ENCODE results near the gene HSPA12B. TPM values are rescaled to one million over a fixed set of nuclear protein-coding genes. Genes with fewer than 3 reads are reported as not detected.

Gene HSPA12B
- total and polyA plus RNA-seq, 2 of the 13 experiments (the other 11 are each of a cell fraction or from before 2014, with no cell fraction given) = 0.01 TPM; not detected in 1

DNA sequence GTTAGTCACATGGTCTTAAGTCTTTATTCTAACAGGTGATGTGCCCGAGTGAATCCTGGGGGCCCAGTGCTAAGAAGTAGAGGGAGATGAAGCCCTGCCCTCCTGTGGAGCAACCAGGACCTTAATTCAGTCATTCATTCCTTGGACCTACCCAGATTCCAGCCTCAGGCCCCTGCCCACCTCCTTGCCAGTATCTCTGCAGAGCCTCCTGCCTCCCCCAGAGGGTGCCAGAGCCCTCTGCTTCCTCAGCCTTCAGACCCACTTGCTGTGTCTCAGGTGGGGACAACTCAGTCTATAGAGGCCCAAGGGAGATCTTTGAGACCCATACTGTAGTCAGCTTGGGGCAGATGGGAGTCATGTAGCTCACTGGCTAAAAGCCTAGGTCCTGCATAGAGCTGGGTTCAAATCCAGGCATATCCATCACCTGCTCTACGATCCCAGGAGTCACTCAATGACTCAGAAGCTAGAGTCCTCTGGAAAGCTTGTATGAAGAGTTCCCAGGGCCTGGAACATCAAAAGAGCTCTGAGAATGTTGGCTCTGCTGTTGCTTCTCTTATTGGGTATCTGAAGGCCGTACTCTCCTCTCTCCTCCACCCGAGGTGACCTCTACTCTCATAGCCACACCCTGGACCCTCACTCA is 16.2 kb upstream of the HSPA12B start (continued):
- TF ChIP-seq, protein P1, sequence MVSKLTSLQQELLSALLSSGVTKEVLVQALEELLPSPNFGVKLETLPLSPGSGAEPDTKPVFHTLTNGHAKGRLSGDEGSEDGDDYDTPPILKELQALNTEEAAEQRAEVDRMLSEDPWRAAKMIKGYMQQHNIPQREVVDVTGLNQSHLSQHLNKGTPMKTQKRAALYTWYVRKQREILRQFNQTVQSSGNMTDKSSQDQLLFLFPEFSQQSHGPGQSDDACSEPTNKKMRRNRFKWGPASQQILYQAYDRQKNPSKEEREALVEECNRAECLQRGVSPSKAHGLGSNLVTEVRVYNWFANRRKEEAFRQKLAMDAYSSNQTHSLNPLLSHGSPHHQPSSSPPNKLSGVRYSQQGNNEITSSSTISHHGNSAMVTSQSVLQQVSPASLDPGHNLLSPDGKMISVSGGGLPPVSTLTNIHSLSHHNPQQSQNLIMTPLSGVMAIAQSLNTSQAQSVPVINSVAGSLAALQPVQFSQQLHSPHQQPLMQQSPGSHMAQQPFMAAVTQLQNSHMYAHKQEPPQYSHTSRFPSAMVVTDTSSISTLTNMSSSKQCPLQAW (CRISPR knock-in tag; IDR thresholded peaks at IDR 0.05) = peak; percentile 46; the same call in 1 of the 2 replicates
- TF ChIP-seq POLR2AphosphoS5 (IDR thresholded peaks at IDR 0.05; ENCODE audit: low read depth, low read length) = no peak
- no peak for TF ChIP-seq JUN (CRISPR knock-in tag; IDR thresholded peaks at IDR 0.05)
- TF ChIP-seq ZNF264 (CRISPR knock-in tag; IDR thresholded peaks at IDR 0.05) = no peak
- TF ChIP-seq MAX (IDR thresholded peaks at IDR 0.05) = no peak
- TF ChIP-seq, protein P2, sequence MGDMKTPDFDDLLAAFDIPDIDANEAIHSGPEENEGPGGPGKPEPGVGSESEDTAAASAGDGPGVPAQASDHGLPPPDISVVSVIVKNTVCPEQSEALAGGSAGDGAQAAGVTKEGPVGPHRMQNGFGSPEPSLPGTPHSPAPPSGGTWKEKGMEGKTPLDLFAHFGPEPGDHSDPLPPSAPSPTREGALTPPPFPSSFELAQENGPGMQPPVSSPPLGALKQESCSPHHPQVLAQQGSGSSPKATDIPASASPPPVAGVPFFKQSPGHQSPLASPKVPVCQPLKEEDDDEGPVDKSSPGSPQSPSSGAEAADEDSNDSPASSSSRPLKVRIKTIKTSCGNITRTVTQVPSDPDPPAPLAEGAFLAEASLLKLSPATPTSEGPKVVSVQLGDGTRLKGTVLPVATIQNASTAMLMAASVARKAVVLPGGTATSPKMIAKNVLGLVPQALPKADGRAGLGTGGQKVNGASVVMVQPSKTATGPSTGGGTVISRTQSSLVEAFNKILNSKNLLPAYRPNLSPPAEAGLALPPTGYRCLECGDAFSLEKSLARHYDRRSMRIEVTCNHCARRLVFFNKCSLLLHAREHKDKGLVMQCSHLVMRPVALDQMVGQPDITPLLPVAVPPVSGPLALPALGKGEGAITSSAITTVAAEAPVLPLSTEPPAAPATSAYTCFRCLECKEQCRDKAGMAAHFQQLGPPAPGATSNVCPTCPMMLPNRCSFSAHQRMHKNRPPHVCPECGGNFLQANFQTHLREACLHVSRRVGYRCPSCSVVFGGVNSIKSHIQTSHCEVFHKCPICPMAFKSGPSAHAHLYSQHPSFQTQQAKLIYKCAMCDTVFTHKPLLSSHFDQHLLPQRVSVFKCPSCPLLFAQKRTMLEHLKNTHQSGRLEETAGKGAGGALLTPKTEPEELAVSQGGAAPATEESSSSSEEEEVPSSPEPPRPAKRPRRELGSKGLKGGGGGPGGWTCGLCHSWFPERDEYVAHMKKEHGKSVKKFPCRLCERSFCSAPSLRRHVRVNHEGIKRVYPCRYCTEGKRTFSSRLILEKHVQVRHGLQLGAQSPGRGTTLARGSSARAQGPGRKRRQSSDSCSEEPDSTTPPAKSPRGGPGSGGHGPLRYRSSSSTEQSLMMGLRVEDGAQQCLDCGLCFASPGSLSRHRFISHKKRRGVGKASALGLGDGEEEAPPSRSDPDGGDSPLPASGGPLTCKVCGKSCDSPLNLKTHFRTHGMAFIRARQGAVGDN (CRISPR knock-in tag; IDR thresholded peaks at IDR 0.05) = no peak
- no peak for TF ChIP-seq SRSF9 (IDR thresholded peaks at IDR 0.05; ENCODE audit: borderline replicate concordance, insufficient read depth, low read depth, low read length, poor library complexity, severe bottlenecking)
- TF ChIP-seq ZNF382 (CRISPR knock-in tag; IDR thresholded peaks at IDR 0.05; ENCODE audit: borderline replicate concordance) = no peak
- TF ChIP-seq BORCS8-MEF2B (CRISPR knock-in tag; IDR thresholded peaks at IDR 0.05) = 0 out of 2 replicates have a peak, but pooled peaks have one; percentile 52
- no peak for TF ChIP-seq ZNF44 (CRISPR knock-in tag; IDR thresholded peaks at IDR 0.05)
- TF ChIP-seq ZFP36L1 (CRISPR knock-in tag; IDR thresholded peaks at IDR 0.05) = no peak
- no peak for TF ChIP-seq FOSL1 (CRISPR knock-in tag; IDR thresholded peaks at IDR 0.05; ENCODE audit: borderline replicate concordance)
- no peak for TF ChIP-seq ZNF737 (CRISPR knock-in tag; IDR thresholded peaks at IDR 0.05; ENCODE audit: borderline replicate concordance)
- peak; percentile 73; the same call in 1 of the 2 replicates for TF ChIP-seq ZNF225 (CRISPR knock-in tag; IDR thresholded peaks at IDR 0.05)
- no peak for TF ChIP-seq PLRG1 (conservative IDR thresholded peaks at IDR 0.05)
- TF ChIP-seq RFX1 (IDR thresholded peaks at IDR 0.05) = no peak
- TF ChIP-seq, protein P3, sequence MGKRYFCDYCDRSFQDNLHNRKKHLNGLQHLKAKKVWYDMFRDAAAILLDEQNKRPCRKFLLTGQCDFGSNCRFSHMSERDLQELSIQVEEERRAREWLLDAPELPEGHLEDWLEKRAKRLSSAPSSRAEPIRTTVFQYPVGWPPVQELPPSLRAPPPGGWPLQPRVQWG (CRISPR knock-in tag; IDR thresholded peaks at IDR 0.05; ENCODE audit: borderline replicate concordance, low read depth) = no peak
- TF ChIP-seq SUZ12 (IDR thresholded peaks at IDR 0.05; ENCODE audit: low read depth, low read length) = no peak
- 0 out of 2 replicates have a peak, but pooled peaks have one; percentile 14 for TF ChIP-seq GATAD2A (CRISPR knock-in tag; IDR thresholded peaks at IDR 0.05)
- no peak for TF ChIP-seq TGIF2 (CRISPR knock-in tag; IDR thresholded peaks at IDR 0.05)
- no peak for TF ChIP-seq ZMAT3 (CRISPR knock-in tag; conservative IDR thresholded peaks at IDR 0.05)
- no peak for TF ChIP-seq MTA1 (CRISPR knock-in tag; IDR thresholded peaks at IDR 0.05; ENCODE audit: borderline replicate concordance)
- TF ChIP-seq NPAS2 (CRISPR knock-in tag; IDR thresholded peaks at IDR 0.05; ENCODE audit: borderline replicate concordance) = no peak
- TF ChIP-seq TAF1 (CRISPR knock-in tag; IDR thresholded peaks at IDR 0.05) = no peak
- no peak for TF ChIP-seq THAP7 (CRISPR knock-in tag; IDR thresholded peaks at IDR 0.05)
- no peak for TF ChIP-seq ZC3H13 (CRISPR knock-in tag; IDR thresholded peaks at IDR 0.05)

Data from HepG2 (cell line).